ENCODE data around the gene STAT6.

The STAT6 gene

DNA sequence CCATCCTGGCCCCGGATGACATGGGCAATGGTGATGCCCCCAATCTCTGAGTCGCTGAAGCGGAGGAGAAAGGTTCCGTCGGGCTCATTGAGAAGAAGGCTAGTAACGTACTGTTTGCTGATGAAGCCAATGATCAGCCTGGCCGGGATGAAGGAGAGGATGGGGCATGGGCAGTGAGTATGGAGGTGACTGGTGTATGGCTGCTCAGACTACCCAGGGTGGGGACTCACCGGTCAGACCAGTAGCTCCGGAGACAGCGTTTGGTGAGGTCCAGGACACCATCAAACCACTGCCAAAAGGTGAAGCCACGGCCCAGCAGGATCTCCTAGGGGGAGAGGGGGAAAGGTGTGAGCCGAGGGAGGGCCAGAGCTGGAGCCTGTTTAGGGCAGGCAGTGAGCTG is 11.4 kb downstream of the STAT6 start:
- no peak for DNase-seq

DNA sequence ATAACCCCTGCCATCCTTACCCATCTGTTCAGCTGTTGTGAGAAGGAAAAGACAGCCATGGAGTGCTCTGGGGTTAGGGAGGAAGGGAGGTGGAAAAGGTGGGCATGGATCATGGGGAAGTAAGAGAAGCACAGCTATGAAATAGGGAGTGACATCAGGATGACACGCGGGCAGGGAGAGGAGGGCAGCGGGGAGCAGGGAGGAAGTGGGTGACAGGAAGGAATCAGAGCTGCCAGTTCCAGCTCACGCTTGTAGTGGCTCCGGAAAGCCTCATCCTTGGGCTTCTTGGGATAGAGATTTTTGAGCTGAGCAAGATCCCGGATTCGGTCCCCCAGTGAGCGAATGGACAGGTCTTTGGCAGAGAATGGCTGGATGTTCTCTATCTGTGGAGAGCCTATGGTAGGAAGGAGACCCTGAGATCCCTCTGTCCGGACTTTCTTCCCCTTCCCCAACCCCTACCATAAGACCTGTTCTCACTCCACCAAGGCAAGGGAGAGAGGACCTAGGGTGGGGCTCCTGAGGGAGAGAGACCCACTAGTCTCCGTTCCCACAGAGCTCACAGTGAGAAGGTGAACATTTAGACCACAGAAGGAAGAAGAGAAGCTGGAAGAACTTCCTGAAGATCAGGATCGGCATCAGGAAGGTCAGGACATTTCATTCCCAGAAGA is 12.0 kb downstream of the STAT6 start:
- no peak for DNase-seq

DNA sequence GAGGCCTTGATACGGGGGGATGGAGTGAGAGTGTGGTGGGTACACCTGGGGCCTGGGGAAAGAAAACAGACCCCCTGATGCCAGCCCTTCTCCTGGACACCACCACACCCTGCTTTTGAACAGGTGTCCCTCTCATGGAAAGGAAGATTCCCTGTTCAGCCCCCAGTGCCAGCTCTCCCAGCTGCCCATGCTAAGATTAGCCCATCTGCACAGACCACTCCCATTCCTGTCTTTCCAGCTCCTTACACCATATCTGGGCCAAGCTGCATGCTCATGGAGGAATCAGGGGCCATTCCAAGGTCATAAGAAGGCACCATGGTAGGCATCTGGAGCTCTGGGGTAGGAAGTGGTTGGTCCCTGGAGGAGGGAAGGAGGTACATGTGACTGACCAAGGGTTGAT is 12.6 kb downstream of the STAT6 start:
- DNase-seq, result no peak

DNA sequence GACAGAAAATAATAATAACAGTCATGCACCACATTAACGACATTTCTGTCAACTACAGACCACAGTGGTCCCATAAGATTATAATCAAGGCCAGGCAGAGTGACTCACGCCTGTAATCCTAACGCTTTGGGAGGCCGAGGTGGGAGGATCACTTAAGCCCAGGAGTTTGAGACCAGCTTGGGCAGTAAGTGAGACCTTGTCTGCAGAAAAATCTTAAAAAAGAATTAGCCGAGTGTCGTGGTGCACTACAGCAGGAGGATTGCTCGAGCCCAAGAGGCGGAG is 13.7 kb downstream of the STAT6 start:
- no peak for DNase-seq

DNA sequence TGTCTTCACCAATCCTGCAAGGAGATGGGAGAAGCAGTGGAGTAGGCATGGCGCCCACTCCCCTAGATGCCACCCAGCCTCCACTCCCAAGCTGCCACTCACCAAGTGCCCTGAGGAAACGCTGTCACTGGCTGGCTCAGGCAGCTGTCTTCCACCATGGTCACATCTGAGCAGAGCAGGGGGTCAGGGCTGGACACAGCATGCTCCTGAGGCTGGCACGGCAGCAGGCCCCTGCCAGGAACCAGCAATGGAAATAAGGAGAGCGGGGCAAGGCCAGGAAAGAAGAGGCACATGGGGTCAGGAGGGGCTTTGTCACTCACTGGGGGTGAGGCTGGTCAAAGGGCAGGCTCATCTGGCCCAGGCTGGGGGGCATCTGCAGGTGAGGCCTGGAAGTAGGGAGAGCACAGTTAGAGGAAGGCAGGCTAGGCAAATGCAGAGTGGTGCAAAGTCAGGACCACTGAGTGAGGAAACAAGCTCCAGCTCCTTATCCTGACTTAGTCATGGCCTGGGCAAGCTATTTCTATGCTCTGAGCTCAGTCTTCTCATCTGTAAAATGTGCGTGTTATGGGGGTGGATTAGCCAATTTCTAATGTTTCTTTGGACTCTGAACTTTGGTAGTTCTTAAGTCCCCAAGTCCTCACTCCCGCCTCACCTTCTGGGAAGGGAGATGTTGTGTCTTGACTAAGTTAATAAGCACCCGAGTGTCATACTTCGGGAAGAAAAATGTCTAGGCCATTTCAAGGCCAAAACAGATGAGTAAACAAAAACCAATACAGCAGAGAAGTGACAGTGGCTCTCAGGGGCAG is 14.2 kb downstream of the STAT6 start:
- DNase-seq, result no peak

DNA sequence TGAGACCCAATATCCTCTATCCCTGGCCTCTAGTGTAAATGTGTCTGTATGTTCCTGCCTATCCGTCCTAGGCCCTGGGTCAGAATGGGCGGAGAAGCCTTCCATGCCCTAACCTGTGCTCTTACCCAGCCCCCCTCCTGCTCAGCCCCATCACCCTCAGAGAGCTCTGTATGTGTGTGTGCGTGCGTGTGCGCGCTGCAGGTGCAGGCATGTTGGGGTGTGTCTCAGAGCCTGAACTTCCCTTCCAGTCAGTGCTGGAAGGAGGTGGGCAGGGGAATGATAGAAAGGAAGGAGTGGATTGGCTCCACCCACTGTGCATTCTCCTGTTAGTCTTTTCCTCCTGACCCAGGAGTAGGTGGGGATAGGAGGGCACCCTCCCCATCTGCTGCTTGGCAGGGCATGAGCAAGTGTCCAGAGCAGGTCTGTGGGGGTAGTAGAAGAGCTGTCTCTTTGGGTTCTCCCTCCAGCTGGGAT is 15.0 kb downstream of the STAT6 start:
- DNase-seq, result peak; percentile 16

DNA sequence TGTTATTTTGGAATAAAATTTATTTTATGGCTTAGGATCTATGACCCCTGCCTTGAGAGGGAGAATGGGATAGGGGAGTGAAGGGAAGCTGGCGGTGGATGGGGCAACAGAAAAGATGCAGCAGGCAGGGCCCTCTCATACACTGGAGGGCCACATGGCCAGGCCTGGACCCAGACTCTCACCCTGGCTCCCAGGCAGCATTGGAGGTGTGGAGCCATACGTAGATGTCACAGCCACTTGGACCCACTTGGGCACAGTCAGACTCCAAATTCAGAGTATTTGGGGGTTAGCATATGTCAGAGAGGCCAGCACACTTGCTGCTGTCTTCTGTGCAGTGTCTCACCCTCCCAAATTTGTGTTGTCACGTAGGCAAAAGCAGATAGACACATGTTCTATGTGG is 15.7 kb downstream of the STAT6 start:
- no peak for DNase-seq

DNA sequence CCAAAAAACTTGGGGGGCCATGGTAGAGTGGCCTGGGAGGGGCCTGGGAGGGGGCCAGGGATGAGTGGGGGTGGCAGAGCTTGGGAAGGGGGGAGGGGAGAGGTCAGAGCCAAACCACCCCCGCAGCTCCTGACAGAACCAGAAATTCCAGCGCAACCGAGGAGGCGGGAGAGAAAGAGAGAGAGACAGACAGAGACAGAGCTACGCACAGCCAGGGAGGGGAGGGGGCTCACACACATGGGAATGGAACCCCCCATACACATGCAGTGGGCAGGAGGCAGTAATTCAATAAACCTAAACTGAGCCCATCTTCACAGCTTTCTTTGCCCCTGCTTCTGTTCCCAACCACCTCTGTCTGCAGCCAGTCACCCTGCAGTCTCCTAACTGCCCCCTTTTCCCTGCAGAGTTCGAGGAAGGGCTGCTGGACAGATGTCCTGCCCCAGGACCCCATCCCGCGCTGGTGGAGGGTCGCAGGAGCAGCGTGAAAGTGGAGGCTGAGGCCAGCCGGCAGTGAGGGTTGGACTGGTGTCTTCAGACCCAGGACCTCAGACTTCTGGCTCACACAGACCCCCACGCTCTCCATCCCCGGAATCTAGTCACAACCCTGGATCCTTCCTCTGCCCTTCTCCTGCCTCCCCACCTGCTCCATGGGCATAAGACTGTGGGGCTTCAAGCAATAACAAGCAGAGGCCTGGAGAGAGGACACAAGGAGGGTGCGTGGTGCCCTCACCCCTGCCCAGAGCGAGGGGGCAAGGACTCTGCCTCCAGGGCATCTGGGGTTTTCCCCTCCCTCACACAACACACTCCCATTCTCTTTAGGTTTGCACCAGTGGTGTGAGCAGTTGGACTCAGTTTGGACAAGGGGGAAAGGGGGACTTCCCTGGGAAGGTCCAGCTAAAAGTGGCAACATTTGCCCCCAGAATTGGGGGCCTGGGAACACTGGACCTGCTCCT is 16.7 kb downstream of the STAT6 start:
- DNase-seq, result no peak

DNA sequence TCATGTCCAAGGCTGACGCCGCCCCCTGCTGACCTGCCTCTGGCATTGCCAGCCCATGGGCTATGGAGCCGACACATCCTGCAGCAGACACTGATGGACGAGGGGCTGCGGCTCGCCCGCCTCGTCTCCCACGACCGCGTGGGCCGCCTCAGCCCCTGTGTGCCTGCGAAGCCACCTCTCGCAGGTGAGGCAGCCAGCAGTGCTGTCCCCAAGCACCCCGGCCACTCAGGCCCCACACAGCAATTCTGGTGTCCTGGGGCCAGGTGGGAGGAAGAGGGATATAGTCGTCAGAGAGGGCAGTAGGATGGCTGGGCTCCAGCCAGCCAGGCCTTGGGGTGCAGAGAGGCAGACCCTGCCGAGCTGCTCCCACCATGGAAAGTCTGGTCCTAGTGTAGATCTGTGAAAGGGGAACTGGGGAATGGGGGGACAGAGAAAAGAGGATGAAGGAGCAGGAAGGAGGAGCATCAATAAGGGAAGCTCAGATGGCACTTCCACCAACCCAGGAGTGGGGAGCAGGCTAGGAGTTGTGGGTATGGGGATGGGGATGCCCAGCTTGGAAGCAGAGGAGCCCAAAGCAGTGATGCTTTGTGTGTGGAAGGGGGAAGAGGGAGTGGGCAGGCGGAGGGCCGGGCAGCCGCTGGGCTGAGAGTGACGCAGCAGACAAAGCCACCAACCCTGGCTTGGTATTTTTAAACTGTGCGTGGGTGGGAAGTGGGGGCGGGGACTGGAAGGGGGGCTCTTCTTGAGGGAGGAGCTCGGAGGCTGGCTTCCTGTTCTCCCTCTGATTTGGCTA is 17.6 kb downstream of the STAT6 start:
- DNase-seq, result no peak

DNA sequence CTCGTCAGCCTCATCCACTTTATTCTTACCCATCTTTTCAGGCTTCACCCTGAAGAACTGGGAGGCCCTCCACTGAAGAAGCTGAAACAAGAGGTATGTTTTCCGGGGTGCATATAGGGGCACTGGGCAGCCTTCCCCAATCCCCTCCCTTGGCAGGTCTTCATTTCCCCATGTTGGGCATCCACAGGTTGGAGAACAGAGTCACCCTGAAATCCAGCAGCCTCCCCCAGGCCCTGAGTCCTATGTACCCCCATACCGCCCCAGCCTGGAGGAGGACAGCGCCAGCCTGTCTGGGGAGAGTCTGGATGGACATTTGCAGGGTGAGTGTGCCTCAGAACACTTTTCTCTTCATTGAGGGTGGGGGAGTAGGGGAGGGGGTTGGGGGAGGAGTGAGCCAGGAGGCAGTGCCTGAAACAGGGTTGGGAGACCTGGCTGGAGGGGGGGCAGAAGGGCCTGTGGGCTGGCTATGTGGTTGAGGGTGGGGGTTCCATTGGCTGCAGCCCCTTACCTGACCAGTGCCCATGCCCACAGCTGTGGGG is 18.2 kb downstream of the STAT6 start:
- DNase-seq, result no peak

DNA sequence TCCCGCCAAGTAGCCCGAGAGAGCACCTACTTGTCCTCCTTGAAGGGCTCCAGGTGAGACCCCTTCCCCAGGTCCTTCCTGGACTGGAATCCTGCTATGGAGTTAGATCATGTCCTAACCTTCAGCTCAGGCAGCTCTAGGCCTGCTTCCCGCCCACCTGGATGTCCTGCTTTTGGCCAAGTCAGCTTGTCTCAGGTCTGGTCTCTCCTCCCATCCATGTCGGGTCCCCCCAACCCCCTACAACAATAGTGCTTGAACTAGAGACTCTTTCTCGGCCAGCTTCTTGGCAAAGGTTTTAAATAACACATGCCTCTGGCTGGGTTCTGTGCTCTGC is 18.7 kb downstream of the STAT6 start:
- no peak for DNase-seq

DNA sequence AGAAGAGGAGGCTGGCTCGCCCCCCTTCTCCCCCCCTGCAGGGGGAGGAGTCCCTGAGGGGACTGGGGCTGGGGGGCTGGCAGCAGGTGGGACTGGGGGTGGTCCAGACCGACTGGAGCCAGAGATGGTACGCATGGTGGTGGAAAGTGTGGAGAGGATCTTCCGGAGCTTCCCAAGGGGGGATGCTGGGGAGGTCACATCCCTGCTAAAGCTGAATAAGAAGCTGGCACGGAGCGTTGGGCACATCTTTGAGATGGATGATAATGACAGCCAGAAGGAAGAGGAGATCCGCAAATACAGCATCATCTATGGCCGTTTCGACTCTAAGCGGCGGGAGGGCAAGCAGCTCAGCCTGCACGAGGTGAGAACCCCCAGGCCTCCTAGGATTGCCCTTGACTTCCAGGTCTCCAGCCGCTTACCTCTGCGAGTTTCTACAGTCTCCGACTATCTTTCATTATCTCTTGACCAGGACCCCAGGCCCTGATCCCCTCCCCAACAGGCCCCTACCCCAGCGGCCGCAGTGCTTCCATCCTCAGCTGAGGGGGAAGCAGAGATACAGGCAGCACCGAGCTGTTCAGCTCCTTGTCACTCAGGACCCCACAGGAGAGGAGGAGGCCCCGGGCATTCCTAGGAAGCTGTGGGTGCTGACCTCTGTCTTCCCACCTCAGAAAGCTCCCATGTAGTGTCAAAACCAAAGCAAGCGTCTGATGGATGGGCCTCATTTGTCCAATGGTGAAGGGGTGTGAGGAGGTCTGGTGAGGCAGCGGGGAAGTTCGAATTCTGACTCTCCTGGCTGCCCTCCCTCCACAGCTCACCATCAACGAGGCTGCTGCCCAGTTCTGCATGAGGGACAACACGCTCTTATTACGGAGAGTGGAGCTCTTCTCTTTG is 19.3 kb downstream of the STAT6 start:
- no peak for DNase-seq

DNA sequence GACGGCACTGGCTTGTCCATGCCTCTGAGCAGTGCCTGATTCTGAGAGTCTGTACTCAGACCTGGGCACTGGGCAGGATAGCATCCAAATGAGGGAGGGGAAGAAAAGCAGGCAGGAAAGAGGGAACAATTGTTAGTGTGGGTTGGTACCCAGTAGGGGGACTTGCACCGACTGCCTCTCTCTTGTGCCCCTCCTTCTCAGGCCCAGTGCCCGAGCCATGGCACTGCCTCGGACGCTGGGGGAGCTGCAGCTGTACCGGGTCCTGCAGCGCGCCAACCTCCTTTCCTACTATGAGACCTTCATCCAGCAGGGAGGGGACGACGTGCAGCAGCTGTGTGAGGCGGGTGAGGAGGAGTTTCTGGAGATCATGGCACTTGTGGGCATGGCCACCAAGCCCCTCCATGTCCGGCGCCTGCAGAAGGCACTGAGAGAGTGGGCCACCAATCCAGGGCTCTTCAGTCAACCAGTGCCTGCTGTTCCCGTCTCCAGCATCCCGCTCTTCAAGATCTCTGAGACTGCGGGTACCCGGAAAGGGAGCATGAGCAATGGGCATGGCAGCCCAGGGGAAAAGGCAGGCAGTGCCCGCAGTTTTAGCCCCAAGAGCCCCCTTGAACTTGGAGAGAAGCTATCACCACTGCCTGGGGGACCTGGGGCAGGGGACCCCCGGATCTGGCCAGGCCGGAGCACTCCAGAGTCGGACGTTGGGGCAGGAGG is 20.1 kb downstream of the STAT6 start:
- no peak for DNase-seq

DNA sequence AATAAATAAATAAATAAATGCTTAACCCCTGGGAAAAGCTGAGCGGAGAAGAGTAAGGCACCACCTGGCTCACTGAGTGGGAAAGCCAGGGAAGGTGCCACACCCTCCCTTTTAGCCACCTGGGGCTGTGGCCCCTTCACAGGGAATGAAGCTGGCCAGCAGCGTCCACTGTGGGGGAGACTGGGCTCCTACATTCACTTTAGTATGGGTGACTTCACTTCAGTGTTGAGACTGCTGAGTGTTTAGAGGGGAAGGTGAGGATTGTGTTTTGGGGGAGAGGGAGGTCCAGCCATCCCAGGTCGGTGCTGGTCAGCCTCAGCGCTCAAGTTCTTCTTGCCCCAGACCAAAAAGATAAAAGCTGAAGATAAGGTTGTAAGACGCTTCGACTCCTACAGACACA is 20.7 kb downstream of the STAT6 start:
- no peak for DNase-seq

DNA sequence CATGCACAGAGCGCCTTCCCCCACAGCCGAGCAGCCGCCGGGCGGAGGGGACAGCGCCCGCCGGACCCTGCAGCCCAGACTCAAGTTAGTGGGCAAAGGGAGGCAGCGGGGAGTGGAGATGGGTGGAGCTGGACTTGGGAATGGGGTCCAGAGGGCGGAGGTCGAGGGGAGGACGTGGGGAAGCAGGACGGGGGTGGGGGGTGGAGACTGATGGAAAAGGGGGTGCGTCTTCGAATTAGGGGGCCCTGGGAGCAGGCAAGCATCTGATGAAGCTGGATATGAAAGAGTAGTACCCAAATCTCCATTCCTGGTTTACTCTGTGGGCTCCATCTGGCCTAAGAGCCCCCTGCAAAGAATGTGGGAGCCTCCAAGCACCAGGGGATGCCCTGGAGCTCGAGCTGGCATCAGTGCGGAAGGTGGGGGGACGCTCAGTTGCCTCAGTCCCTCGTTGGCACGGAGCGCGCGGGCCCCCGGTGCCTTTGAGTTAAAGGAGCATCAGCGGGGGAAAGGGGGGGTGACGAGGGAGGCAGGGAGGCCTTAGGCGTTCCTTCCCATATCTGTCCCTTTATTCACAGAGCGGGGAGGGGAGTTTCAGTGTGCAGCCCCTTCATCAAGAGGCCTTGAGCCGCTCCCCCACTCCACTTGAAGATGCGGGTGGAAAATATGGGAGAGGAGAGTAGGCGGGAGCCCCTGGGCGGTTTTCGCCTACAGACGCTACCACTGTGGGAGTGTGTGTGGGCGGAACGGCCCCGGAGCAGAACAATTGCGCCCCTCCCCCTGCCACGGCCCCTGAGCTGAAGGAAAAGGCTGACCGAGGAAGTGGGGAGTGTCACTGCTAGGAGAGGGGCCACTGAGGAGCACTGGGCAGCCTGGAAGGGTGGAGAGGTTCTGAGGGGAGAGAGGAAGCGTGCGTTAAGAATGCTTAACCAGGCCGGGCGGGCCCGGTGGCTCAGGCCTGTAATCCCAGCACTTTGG is 21.6 kb downstream of the STAT6 start:
- DNase-seq, result peak; percentile 12

DNA sequence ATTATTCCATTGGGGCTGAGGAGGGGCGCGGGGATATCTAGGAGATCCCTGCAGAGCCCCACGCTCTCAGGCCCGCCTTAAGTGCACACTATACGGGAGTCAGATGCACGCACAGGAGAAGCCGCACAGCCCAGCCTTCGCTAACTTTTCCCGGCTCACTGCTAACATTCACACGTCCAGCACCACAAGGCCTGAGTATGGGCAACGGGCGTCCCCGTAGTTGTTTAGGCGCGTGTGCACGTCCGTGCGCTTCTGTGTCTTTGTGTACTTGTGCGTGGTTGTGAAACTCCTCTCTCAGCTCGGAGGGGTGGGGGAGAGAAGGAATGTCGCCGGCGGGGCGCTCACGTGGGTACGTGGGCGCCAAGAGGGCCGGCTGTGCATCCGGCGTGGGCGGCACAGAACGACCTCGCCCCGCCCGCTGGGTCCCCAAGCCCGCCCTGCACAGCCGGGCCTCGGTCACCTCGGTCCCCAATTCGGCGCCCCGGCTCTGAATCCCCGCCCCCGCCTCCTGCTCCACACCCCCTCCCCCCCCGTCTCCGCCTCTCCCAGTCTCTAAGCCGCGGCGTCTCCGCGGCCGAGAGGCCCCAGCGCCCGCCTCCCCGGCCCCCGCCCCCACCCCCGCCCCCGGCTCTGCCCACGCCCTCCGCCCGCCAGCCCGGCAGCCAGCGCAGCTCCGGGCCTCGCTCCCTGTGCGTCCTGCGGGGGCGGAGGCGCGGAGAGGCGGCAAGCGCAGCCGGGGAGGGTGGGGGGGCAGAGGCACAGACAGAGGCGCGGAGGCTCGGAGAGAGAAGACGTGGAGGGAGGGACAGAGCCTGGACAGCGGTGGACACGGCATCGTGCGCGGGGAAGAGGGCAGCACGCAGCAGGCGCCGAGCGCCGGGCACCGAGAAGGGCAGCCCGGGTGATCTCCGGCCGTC is 22.6 kb downstream of the STAT6 start, which contains the start of gene NAB2:
Gene NAB2 (plus strand): TSS at position 761 of the 917 bp plus-strand sequence. CDS start 158 bp downstream, outside the sequence.
- DNase-seq, result peak; percentile 36

DNA sequence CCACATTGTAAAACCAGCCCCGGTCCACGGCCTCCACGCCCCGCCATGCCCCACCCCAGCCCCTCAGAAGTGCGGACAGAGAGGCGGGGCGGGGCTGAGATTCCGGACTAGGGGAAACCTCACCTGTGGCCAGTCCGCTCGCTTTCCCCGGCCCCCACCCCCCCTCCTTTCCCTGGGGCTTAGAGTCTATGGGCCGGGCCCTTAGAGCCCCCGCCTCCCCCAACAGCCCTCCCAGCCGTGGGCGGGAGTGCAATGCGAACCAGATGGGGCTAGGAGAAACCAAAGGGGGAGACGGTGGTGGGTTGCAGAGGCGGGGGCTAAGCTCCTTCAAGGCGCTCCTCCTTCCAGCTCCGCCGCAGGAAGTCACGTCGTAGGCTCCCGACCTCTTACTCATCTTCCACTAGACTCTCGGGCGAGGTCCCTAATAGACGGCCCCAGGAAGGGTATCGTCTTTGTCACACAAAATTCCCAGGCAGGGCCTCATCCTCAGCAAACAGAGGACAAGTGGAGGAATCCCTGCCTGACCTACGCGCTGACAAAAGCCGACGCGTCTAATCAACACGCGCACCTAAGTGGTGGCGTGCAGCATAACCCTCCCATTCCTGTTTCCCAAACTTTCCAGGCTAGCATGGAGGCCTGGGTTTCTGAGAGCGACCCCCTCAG is 23.3 kb downstream of the STAT6 start:
- peak; percentile 36 for DNase-seq

Data from DMS79 treated with DMSO at 0.1 percent for 48 hours (cell line).